ENCODE results near the gene CAMK2D.

GRCh38 chr4:113644398-113644797 lies 117.1 kb downstream of the CAMK2D start:
- TF ChIP-seq POLR2A (IDR thresholded peaks at IDR 0.05; ENCODE audit: low read depth, low read length) (no peak), POLR2AphosphoS5 (IDR thresholded peaks at IDR 0.05; ENCODE audit: low read depth, low read length) (no peak), TAF1 (IDR thresholded peaks at IDR 0.05; ENCODE audit: low read depth, low read length) (no peak)
